ENCODE results near the gene GNG13. TPM values are rescaled to one million over a fixed set of nuclear protein-coding genes. Genes with fewer than 3 reads are reported as not detected.

The GNG13 gene
- total RNA-seq, 1 experiment from 2014 or later, result not detected

DNA sequence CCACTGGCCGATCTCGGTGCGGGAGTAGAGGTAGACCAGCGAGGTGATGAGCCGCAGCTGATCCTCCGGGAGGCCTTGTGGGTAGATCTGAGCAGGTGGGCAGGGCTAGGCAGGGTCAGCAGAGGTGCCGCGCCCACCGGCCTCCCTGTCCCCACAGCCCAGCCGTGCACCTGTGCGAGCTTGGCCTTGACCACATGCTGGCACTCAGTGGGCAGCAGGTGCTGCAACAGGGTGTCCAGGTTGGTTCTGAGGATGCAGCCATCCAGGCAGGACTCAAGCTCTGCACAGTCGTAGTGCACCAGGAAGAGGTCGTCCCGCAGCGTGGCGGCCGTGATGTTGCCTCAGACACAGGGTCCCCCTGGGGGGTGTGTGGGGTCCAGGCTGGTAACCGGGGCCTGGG, 27.6 kb downstream of the GNG13 start:
- H3K27ac ChIP-seq (ENCODE audit: insufficient read length, low read depth, low read length), result no peak overlapping the region
- H3T11ph ChIP-seq (ENCODE audit: low read length), result no peak overlapping the region
- H3K79me2 ChIP-seq (ENCODE audit: insufficient read depth, low read length), result no peaks in the 10 kb centered on the region
- no peaks in the 10 kb centered on the region for H4K20me1 ChIP-seq (ENCODE audit: control insufficient read depth, insufficient read depth, insufficient read length)
- no peak overlapping the region for H4K5ac ChIP-seq (ENCODE audit: insufficient read length, low read depth, low read length)
- H3K4ac ChIP-seq (ENCODE audit: low read depth, low read length), result no peak overlapping the region
- no peak overlapping the region for H4K91ac ChIP-seq (ENCODE audit: insufficient read length, low read depth, low read length)
- no peak overlapping the region for H3K56ac ChIP-seq (ENCODE audit: insufficient read length, low read depth, low read length)
- Mint-ChIP-seq H3K27me3 (ENCODE audit: low read depth) (peaks cover 18% of the 10 kb centered on the region), H3K36me3 (ENCODE audit: insufficient read depth in 1 of 3, low read depth in 3 of 3) (no peaks in the 10 kb centered on the region), H3K27ac (no peak overlapping the region), H3K9me3 (no peaks in the 10 kb centered on the region; a peak in 1 of 5 replicates), H3K4me3 (no peak overlapping the region), H3K4me1 (peaks cover 0 to 2% of the 10 kb centered on the region in 2 experiments; a peak in 1 of 4 replicates)
- no peaks in the 10 kb centered on the region for H3K79me1 ChIP-seq (ENCODE audit: insufficient read depth, low read depth, low read length, poor library complexity, severe bottlenecking)
- H3K9me3 ChIP-seq (ENCODE audit: control insufficient read depth, low read depth, low read length), result no peaks in the 10 kb centered on the region
- H2BK15ac ChIP-seq (ENCODE audit: low read depth, low read length), result no peak overlapping the region
- no peak overlapping the region for H2BK120ac ChIP-seq (ENCODE audit: low read depth, low read length, poor library complexity, severe bottlenecking)
- H3K14ac ChIP-seq (ENCODE audit: insufficient read depth, low read length), result no peak overlapping the region
- no peak overlapping the region for H2AK5ac ChIP-seq (ENCODE audit: insufficient read length, low read length)
- H3K4me1 ChIP-seq (ENCODE audit: insufficient read depth, low read length), result no peaks in the 10 kb centered on the region
- no peaks in the 10 kb centered on the region for H3K27me3 ChIP-seq (ENCODE audit: insufficient read depth, low read length)
- H2AFZ ChIP-seq (ENCODE audit: low read length), result no peak overlapping the region
- no peak for DNase-seq
- H2BK12ac ChIP-seq (ENCODE audit: insufficient read length, low read depth, low read length), result no peak overlapping the region
- no peak overlapping the region for H3K23ac ChIP-seq (ENCODE audit: insufficient read length, low read depth, low read length)
- H3K9ac ChIP-seq (ENCODE audit: extremely low read depth, insufficient read length, low read length), result no peak overlapping the region
- TF ChIP-seq, protein P1, sequence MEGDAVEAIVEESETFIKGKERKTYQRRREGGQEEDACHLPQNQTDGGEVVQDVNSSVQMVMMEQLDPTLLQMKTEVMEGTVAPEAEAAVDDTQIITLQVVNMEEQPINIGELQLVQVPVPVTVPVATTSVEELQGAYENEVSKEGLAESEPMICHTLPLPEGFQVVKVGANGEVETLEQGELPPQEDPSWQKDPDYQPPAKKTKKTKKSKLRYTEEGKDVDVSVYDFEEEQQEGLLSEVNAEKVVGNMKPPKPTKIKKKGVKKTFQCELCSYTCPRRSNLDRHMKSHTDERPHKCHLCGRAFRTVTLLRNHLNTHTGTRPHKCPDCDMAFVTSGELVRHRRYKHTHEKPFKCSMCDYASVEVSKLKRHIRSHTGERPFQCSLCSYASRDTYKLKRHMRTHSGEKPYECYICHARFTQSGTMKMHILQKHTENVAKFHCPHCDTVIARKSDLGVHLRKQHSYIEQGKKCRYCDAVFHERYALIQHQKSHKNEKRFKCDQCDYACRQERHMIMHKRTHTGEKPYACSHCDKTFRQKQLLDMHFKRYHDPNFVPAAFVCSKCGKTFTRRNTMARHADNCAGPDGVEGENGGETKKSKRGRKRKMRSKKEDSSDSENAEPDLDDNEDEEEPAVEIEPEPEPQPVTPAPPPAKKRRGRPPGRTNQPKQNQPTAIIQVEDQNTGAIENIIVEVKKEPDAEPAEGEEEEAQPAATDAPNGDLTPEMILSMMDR (conservative IDR thresholded peaks at IDR 0.05), result no peak
- no peak overlapping the region for H4K8ac ChIP-seq (replicated peaks; ENCODE audit: insufficient read length, low read depth, low read length)
- H3K4me2 ChIP-seq (ENCODE audit: insufficient read depth, insufficient read length, low read length), result no peak overlapping the region
- no peak overlapping the region for H3K18ac ChIP-seq (ENCODE audit: insufficient read length, low read depth, low read length)
- H2BK5ac ChIP-seq (ENCODE audit: insufficient read length, low read length), result no peak overlapping the region
- H3K23me2 ChIP-seq (ENCODE audit: insufficient read length, low read depth, low read length, poor library complexity, severe bottlenecking), result no peaks in the 10 kb centered on the region
- WGBS (ENCODE audit: extremely low coverage, insufficient read length, low lambda C conversion rate), result no CpG with 5 or more reads among the region's 18 CpGs
- no peak overlapping the region for H2BK20ac ChIP-seq (ENCODE audit: low read depth, low read length, poor library complexity, severe bottlenecking)
